Hepatocyte (in vitro differentiated cells): ENCODE results near the gene GRM3.

Experiments used
- CTCF ChIP-seq: fragments of 200-600 bp; sonication (generic); IDR thresholded peaks from 2 replicates; pipeline ENCODE4 v1.5.1; 2016; ENCODE audit warnings: antibody characterized with exemption, mild to moderate bottlenecking; ENCODE audit not compliant: poor library complexity
- EZH2 ChIP-seq: fragments of 200-600 bp; sonication (generic); IDR thresholded peaks from 2 replicates; pipeline ENCODE4 v1.6.1; 2016; ENCODE audit warnings: antibody characterized with exemption, mild to moderate bottlenecking, borderline replicate concordance

- TF ChIP-seq CTCF (no peak), EZH2 (no peak)
Measured at GRCh38 chr7:86687831-86688230, 44.1 kb downstream of the GRM3 start.
